DOHH2 (cell line): Measurements from ENCODE around the gene SLC1A4.

Experiments
- H3F3A ChIP-seq: fragments of 200-600 bp; sonication (generic), shearing (Covaris generic); 2 replicates; pipeline ENCODE4 v1.6.0; 2016; ENCODE audit warnings: antibody characterized with exemption, mild to moderate bottlenecking; ENCODE audit not compliant: control insufficient read depth, insufficient read depth
- H3K27ac ChIP-seq: fragments of 200-600 bp; sonication (generic); 2 replicates; pipeline ENCODE4 v1.5.1; 2014; ENCODE audit warnings: low read depth, mild to moderate bottlenecking, low read length, moderate library complexity
- H3K27me3 ChIP-seq: fragments of 200-600 bp; sonication (generic); 2 replicates; pipeline ENCODE4 v1.6.1; 2014; ENCODE audit warnings: mild to moderate bottlenecking, low read length, mixed read lengths; ENCODE audit not compliant: control insufficient read depth
- H3K36me3 ChIP-seq: fragments of 200-600 bp; sonication (generic); 2 replicates; pipeline ENCODE4 v1.6.1; 2014; ENCODE audit warnings: mild to moderate bottlenecking, low read length, moderate library complexity, mixed read lengths; ENCODE audit not compliant: control insufficient read depth
- H3K4me1 ChIP-seq: fragments of 200-600 bp; sonication (generic); 2 replicates; pipeline ENCODE4 v1.6.1; 2014; ENCODE audit warnings: mild to moderate bottlenecking, low read length, mixed read lengths; ENCODE audit not compliant: control insufficient read depth
- H3K4me2 ChIP-seq: fragments of 200-600 bp; sonication (generic); 2 replicates; pipeline ENCODE4 v1.6.0; 2014; ENCODE audit warnings: mild to moderate bottlenecking, low read length, moderate library complexity
- H3K4me3 ChIP-seq: fragments of 200-600 bp; sonication (generic); 2 replicates; pipeline ENCODE4 v1.5.1; 2014; ENCODE audit warnings: mild to moderate bottlenecking, low read length, mixed read lengths
- H3K79me2 ChIP-seq: fragments of 200-600 bp; sonication (generic); 2 replicates; pipeline ENCODE4 v1.6.1; 2014; ENCODE audit warnings: mild to moderate bottlenecking, low read length, mixed read lengths; ENCODE audit not compliant: control insufficient read depth
- H3K9me2 ChIP-seq: fragments of 200-600 bp; sonication (generic); replicated peaks from 2 replicates; pipeline ENCODE4 v1.6.1; 2014; ENCODE audit warnings: mild to moderate bottlenecking, low read length, mixed read lengths; ENCODE audit not compliant: control insufficient read depth
- H3K9me3 ChIP-seq: fragments of 200-600 bp; sonication (generic); 2 replicates; pipeline ENCODE4 v1.6.1; 2014; ENCODE audit warnings: antibody characterized with exemption, low read length, mixed read lengths; ENCODE audit not compliant: control insufficient read depth, insufficient read depth
- H4K20me1 ChIP-seq: fragments of 200-600 bp; sonication (generic); 2 replicates; pipeline ENCODE4 v1.6.0; 2014; ENCODE audit warnings: low read depth, mild to moderate bottlenecking, antibody characterized with exemption, low read length, moderate library complexity; ENCODE audit not compliant: control insufficient read depth, insufficient read depth
- EZH2phosphoT487 ChIP-seq: fragments of 200-600 bp; sonication (generic); IDR thresholded peaks from 2 replicates; pipeline ENCODE4 v1.6.1; 2017; ENCODE audit warnings: borderline replicate concordance, mild to moderate bottlenecking, antibody characterized with exemption, low read length, moderate library complexity, mixed read lengths
- TF ChIP-seq, protein P1 (sequence below): fragments of 200-600 bp; sonication (generic); IDR thresholded peaks from one replicate; pipeline ENCODE4 v1.5.1; 2014; ENCODE audit warnings: antibody characterized with exemption, mild to moderate bottlenecking, low read depth, low read length; ENCODE audit not compliant: poor library complexity, severe bottlenecking

Gene SLC1A4

GRCh38 chr2:65043001-65043400 lies 53.8 kb downstream of the SLC1A4 start:
- H3K4me2 ChIP-seq, result no peak overlapping the region
- H3K79me2 ChIP-seq, result no peaks in the 10 kb centered on the region
- no peaks in the 10 kb centered on the region for H3K27me3 ChIP-seq
- no peak for TF ChIP-seq EZH2phosphoT487
- TF ChIP-seq, protein P1, sequence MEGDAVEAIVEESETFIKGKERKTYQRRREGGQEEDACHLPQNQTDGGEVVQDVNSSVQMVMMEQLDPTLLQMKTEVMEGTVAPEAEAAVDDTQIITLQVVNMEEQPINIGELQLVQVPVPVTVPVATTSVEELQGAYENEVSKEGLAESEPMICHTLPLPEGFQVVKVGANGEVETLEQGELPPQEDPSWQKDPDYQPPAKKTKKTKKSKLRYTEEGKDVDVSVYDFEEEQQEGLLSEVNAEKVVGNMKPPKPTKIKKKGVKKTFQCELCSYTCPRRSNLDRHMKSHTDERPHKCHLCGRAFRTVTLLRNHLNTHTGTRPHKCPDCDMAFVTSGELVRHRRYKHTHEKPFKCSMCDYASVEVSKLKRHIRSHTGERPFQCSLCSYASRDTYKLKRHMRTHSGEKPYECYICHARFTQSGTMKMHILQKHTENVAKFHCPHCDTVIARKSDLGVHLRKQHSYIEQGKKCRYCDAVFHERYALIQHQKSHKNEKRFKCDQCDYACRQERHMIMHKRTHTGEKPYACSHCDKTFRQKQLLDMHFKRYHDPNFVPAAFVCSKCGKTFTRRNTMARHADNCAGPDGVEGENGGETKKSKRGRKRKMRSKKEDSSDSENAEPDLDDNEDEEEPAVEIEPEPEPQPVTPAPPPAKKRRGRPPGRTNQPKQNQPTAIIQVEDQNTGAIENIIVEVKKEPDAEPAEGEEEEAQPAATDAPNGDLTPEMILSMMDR, result no peak
- H3K27ac ChIP-seq, result no peak overlapping the region
- H4K20me1 ChIP-seq, result no peaks in the 10 kb centered on the region
- peaks cover 14% of the 10 kb centered on the region for H3K36me3 ChIP-seq
- H3F3A ChIP-seq, result peaks cover 6% of the 10 kb centered on the region
- no peak overlapping the region for H3K4me3 ChIP-seq
- H3K4me1 ChIP-seq, result peaks cover 10% of the 10 kb centered on the region
- H3K9me3 ChIP-seq, result peaks cover 17% of the 10 kb centered on the region; the same call in 1 of the 2 replicates
- no peaks in the 10 kb centered on the region for H3K9me2 ChIP-seq

DNA sequence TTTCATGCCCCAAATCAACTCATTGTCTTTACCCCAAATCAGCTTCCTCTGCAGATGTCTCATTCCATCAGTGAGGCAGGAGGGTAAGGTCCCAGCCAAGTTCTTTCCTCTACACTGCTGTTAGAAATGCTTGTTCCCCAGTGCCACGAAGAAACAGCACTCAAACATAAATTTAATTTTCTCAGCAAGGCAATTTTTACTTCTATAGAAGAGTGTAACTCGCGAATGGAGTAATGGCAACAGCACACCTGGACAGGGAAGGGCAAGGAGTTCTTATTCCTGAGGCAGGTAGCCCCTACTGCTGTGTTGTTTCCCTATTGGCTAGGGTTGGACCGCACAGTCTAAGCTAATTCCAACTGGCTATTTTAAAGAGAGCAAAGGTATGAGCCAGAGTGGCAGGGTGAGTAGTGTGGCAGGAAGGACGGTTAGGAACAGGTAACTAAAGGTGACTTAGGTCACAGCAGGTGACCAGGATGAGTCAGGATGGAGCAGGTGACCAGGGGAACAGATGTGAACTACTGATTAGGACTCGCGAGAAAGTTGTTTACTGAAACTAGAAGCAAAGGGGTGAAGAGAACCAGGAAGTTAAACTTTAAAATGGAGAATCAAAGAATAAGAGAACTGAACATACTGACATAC lies 55.0 kb downstream of the SLC1A4 start:
- H3K9me3 ChIP-seq, result peaks cover 17% of the 10 kb centered on the region; the same call in 1 of the 2 replicates
- no peak overlapping the region for H3K4me2 ChIP-seq
- H3K9me2 ChIP-seq, result no peaks in the 10 kb centered on the region
- H3K4me3 ChIP-seq, result no peak overlapping the region
- H3F3A ChIP-seq, result peaks cover 6% of the 10 kb centered on the region
- no peaks in the 10 kb centered on the region for H3K79me2 ChIP-seq
- H3K27me3 ChIP-seq, result no peaks in the 10 kb centered on the region
- no peak for TF ChIP-seq EZH2phosphoT487
- TF ChIP-seq, protein P1, result no peak
- H4K20me1 ChIP-seq, result no peaks in the 10 kb centered on the region
- H3K36me3 ChIP-seq, result peaks cover 9% of the 10 kb centered on the region; the same call in 1 of the 2 replicates
- no peak overlapping the region for H3K27ac ChIP-seq
- peaks cover 10% of the 10 kb centered on the region for H3K4me1 ChIP-seq

GRCh38 chr2:65045651-65046050 lies 56.5 kb downstream of the SLC1A4 start:
- no peak overlapping the region for H3K4me3 ChIP-seq
- peaks cover 17% of the 10 kb centered on the region; the same call in 1 of the 2 replicates for H3K9me3 ChIP-seq
- no peaks in the 10 kb centered on the region for H3K9me2 ChIP-seq
- H3K27ac ChIP-seq, result no peak overlapping the region
- H4K20me1 ChIP-seq, result no peaks in the 10 kb centered on the region
- peaks cover 9% of the 10 kb centered on the region; the same call in 1 of the 2 replicates for H3K36me3 ChIP-seq
- TF ChIP-seq, protein P1, result no peak
- no peak for TF ChIP-seq EZH2phosphoT487
- H3K27me3 ChIP-seq, result no peaks in the 10 kb centered on the region
- H3K4me1 ChIP-seq, result no peaks in the 10 kb centered on the region; the same call in 1 of the 2 replicates
- no peak overlapping the region for H3K4me2 ChIP-seq
- H3F3A ChIP-seq, result no peaks in the 10 kb centered on the region
- H3K79me2 ChIP-seq, result no peaks in the 10 kb centered on the region
